PC-3 (cell line): ENCODE data around the gene ITCH. TPM values are rescaled to one million over a fixed set of nuclear protein-coding genes. Genes with fewer than 3 reads are reported as not detected.

Experiments used
- microRNA-seq: library from miRNA; unstranded; fragments of <30 nt; microRNA quantifications from one replicate; pipeline ENCODE4 v1.1.0, GENCODE V29; 2020; ENCODE audit not compliant: unreplicated experiment
- total RNA-seq: library from RNA; depleted of rRNA; stranded (reverse); fragments of >200 nt; gene quantifications from 2 replicates; pipeline ENCODE4 v1.2.3, GENCODE V29; 2014; rRNA removed

ITCH gene
- total RNA-seq, 1 experiment from 2014 or later, result 54.8 TPM

Small RNA genes lying within 50 kb of the gene (microRNA-seq; reads per million reads assigned to microRNA genes)
- gene MIR644A, result not detected

Other genes with a start within 250 kb of the ITCH start
- not detected in 2 replicates for gene ASIP, start 121.8 kb upstream of the ITCH start, total RNA-seq
- gene AHCY, start 59.9 kb upstream of the ITCH start, total RNA-seq, result 265 and 267 TPM in 2 replicates
- gene DYNLRB1, start 153.1 kb downstream of the ITCH start, total RNA-seq, result 153 and 177 TPM in 2 replicates
- gene MAP1LC3A, start 195.4 kb downstream of the ITCH start, total RNA-seq, result 0.22 and 2.7 TPM in 2 replicates